ENCODE results near the gene SLC7A5.
"Not testable (repeated sequence)": the region's sequence is repeated elsewhere in the genome, so short reads cannot be mapped to it uniquely, and the experiment has no call there.

Gene SLC7A5

DNA sequence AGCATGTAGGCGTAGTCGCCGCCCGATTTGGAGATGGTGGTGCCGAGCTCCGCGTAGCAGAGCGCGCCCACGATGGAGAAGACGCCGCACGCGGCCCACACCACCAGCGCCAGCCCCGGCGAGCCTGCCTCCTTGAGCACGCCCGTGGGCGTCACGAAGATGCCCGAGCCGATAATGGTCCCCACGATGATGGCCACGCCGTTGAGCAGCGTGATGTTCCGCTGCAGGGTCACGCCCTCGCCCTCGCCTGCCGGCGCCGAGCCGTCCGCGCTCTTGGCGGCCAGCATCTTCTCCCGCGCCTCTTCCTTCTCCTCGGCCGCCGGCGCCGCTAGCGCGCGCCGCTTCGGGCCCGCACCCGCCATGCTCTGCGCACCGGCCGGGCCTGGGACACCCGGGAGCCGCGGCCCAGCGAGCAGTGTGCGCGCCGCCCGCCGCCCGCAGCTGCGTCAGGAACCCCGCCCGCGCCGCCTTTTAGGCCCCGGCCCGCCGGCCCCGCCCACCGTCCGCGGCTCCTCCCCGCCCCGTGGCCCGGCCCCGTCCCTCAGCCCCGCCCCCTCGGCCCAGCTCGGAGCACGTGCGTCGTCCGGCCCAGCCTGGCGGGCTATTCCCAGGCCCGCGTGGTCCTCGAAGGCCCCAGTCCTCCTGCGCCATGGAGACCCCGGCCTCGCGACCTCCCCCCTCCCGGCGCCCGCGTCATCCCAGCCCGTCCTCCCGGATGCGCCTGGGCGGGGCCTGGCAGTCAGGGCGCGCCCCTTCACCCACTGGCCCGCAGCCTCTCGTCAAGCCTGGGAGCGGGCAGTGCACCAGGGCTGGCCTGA is at the start of gene SLC7A5:
SLC7A5 (minus strand) TSS at position 447 of the 818 bp plus-strand sequence; CDS start at position 362, 85 bp downstream.
- DNase-seq: peak in 52 of 56 donors; percentile 14 to 87 (median 60)

DNA sequence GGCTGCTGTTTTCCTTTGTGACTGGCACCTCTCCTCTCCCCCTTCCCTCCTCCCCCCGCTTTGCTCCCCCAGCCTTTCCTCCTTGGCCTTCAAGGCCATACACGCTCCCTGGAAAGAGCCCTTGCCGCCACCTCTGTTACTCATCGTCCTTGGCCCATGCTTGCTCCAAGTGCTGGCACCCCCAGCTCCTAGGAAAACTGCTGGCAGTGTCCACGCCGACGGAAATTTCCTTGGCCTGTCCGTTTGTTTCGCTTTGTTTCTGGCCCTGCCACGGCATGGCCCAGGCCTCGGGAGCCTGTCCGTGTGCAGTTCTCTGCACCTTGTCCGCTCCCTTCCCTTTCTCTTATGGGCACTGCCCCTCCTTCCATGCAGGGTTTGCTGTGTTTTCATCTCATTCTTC is 49.0 kb upstream of the SLC7A5 start:
- DNase-seq: peak in 22 of 56 donors; percentile 8 to 57 (median 31)

DNA sequence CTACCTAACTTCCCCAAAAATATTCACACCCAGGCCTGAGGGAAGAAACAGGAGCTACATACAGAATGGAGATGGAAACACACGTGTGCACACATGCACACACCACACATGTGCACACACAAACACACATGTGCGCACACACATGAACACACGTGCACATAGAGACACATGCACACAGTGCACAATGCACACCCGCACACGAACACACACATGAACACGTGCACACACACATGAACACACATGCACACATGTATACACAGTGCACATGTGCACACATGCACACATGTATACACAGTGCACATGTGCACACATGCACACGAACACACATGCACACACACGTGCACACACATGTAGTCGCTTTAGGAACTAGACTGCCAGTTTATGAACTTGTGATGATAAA is 48.2 kb upstream of the SLC7A5 start:
- DNase-seq: no peak

DNA sequence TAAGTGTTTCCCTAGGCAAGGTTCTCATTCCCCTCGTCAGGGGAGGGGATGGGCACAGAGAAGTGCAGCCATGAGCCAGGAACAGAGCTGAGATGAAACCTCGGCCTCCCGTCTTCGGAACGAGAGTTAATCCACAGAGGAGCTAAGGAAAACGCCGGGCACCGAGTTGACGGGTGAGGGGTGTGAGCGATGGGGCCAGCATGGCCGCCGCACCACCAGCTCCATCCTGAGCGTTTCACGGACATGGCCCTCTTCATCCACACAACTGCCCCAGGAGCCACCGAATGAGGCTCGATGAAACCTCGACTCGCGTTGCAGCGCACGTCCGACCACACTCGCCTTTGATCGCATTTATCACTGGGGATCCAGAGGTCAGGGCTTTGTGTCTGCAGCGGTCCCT is 45.5 kb upstream of the SLC7A5 start:
- DNase-seq: no peak

DNA sequence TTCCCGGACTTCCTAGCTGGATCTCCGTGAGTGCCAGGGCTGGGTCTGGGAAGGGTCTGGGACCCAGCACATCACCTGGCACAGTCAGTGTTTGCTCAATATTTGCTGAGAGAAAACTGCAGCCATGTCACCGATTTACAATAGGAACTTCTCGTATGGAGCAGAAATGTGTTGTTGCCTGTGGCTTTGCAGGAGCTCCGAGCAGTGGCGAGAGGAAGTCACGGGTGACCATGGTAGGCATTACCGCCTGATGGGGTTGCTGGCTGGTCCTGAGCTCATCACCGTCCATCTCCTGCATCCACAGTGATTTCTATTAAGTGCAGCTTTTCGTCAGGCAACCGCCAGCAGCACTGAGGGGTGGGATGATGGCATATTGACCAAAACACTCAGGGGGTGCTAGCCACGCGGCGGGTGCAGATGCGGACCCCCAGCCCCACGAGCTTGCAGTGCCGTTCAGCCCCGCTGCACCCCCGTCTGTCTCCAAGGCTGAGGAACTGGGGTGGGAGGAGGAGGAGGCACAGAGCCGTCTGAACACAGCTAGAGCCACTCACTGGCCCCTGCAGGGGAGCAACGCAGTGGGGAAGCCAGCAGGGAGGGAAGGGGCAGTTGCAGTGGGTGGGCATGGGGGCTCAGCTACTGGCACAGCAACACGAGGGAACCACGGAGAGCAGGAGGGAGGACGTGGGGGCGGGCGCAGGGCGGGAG is 44.9 kb upstream of the SLC7A5 start:
- DNase-seq: not testable (repeated sequence)

DNA sequence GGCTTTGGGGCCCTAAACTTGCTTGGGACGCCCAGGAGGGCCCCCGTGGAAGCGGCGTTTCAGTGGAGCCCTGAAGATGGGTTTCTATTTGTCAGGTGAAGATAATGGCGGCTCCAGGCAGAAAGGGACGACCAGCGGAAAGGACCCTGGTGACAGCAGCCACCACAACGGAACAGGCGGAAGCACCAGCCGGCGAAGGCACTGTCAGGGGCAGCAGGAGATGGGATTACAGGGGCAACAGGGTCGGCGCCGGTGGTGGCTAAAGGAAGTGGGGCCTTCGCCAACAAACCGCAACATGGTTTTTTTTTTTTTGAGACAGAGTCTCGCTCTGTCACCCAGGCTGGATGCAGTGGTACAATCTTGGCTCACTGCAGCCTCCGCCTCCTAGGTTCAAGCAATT is 43.4 kb upstream of the SLC7A5 start:
- not testable (repeated sequence) for DNase-seq

DNA sequence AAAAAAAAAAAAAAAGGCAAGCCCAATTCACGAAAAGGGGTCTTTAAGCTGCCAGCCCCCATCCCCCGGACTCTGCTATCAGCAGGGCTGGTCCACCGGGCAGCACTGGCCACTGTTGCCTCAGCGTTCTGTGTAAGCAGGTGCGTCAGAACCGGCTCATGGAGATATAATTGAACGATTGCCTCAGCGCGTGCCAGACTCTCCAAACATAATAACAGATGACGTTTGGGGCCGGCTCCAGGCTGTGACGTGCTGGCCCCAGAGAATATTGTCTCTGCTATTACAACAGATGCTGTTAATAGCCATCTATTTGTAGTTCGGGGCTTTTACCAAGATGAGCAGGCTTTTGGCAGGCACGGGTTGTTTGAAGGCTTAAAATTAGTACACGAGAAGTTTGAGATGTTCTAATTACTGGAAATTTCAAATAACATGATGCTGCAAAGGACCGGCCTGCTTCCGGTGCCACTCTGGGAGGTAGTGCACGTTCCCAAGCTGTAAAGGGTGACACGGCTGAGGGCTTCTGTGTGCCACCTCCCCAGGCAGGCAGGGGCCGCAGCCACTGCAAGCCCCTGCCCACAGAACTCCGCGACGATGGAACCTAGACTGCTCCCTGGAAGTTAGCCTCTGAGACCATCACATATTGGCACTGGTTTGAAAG is 41.9 kb upstream of the SLC7A5 start:
- DNase-seq: not testable (repeated sequence)

DNA sequence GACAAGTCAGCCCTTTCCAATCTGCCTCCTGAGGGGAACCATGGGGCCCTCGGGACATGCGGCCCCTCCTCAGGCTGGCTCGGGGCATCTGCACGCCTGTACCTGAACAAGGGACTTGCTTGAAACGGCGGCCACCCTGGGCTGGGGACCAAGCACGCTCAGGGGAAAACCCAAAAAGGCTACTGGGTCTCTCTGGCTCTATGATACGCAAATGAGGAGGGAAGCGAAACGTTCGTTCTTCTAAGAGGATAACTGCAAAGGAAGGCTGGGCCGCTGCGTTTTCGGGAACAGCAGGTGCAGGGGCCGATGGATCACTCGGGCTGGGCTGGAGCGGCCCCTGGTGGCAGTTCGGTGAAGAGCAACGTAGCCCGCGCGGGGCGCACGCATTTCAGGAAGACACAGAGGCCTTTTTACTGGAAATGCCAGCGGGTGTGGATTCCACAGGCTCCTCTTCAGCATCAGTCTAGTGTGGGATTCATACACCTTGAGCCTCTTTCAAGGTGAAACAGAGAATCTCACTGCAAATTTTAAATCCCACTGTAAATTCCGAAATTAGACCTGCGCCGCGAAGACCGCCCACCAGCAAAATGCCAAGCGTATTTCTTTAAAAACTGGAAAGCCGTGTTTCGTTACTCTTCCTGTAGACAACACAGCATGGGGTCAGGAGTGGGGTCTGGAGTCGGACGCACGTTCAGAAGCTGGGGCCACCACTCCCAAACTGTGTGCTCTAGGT is 40.1 kb upstream of the SLC7A5 start:
- peak in 44 of 56 donors; percentile 4 to 78 (median 40) for DNase-seq

DNA sequence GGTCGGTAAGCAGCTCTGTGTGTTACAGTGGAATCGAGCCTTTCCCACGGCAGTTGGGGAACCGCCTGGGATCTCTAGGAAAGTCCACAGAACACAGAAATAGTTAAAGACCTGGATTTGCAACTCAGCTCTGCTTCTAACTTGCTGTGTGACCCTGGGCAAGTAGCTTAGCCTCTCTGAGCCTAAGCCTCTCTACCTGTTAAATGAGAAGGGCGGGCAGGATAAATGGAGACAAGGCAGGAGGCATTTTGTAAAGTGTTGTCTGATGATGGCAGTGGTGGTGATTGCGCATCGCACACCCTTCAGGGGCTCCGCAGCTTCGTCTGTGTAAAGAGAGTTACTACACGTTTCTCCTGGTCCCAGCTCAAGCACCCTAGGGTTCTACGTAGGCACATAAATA is 38.8 kb upstream of the SLC7A5 start:
- DNase-seq: not testable (repeated sequence)

DNA sequence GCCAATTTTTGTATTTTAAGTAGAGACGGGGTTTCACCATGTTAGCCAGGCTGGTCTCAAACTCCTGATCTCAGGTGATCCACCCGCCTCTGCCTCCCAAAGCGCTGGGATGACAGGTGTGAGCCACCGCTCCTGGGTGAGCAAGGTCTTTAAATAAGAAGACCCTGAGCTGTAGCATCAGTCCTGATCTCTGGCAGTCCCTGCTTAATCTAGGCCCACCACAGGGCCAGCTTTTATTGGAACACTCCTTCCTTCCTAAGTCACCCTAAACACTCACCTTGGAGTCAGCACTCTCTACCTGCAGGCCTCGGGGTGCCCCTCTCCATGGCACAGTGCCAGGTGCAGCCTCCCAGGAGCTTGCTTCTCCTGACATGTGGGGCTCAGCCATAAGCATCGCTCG is 36.2 kb upstream of the SLC7A5 start:
- not testable (repeated sequence) for DNase-seq

DNA sequence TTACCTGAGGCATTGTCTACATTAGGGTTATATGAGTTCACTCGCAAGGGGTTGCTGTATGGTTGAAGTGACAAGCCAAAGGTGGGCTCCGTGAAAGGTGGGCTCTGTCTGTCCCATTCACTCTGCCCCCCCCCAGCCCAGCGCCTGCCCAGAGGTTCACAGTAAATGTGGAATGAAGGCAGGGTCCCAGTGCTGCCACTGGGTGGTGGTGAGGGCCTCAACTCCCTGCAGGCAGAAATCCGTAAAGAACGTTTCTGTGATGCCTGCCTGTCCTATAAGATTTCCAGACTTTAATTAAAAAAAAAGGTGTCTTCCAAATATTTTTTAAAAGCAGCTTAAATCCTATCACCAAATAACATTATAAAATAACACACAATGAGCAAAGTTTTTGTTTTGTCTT is 35.7 kb upstream of the SLC7A5 start:
- not testable (repeated sequence) for DNase-seq

DNA sequence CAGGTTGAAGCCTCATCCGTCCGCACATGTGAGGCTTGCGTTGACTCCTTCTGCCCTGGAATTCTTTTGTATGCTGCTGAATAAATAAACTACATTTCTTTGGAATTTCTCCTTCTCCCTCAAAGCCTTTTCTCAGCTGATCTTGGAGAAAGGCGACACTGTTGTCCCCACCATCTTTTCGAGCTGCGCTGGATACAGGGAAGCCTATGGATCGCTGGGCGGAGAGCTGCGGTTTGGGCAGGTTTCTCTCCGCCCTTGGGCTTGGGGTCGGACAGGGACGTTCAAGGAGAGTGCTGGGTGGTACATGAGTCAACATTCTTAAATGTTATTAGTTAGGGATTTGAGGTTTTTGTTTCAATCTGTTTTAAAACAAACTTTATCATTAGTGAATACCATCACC is 31.2 kb upstream of the SLC7A5 start:
- DNase-seq: not testable (repeated sequence)

DNA sequence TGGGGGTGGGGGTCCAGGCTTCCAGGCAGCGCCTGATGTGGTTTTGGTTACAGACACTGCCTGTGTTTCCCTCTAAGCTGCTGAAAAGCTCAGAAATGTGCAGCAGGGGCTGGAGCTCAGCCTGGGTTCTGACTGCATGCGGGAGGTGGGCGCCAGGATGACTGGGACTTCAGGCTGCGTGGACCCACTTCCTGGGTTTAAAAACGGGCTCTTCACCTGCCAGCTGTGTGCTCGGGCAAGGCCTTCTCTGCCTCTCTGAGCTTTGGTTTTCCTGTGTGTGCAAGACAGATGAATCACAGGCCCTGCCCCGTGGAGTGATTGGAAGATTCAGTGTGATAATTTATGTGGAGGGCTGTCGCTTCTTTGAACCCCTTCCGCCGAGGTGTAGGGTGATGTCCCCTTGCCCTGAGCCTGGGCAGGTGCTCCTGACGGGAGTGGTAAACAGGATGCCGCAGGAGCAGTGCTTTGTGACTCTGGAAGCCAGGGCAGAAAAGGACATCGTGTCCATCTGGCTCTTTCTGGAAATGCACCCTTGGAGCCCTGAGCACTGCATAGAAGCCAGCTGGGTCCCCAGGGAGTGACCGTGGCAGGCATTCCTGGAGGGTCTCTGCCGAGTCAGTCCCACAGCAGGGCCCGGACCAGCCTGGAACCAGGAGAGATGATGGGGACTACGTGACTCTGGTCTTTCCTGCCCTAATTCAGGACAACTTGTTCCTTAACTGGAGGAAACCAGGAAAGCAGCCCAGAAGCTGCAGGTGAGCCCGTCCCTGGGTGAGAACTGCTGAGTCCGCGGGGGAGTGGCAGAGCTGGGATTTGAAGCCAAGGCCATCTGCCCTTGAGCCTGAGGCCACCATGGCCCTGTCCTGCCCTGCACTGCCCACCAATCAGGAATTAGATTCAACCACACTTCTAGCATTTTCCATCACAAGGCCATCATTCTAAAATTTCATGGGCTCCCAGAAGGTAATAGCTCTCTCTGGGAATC is 28.5 kb upstream of the SLC7A5 start:
- DNase-seq: no peak

DNA sequence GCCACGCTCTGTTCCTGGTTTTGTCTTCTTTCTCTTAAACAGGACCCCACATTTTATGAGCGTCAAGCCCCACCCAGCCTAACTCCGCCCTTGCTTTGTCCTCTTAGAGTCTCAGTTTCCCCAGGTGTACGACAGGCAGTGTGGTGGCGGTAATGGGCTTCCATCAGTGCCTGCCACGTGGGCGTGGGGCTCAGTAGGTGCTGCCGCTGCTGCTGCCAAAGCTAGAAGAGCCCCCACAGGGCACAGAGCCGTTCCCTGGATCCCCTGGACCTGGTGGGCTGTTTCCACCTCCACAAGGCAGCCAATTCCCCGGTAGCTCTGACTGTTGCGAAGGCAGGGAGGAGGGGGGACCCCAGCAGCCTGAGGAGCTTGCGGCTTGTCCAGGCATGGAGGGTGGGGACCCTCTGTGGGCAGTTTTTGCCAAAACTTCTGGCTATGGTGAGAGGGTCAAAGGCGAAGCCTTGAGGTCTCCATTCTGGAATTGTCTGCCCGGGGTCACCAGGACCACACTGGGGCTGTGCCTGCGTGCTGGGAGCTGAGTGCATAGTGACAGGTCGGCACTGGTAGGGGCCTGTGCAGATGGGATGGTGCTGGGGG is 27.7 kb upstream of the SLC7A5 start:
- DNase-seq: not testable (repeated sequence)

DNA sequence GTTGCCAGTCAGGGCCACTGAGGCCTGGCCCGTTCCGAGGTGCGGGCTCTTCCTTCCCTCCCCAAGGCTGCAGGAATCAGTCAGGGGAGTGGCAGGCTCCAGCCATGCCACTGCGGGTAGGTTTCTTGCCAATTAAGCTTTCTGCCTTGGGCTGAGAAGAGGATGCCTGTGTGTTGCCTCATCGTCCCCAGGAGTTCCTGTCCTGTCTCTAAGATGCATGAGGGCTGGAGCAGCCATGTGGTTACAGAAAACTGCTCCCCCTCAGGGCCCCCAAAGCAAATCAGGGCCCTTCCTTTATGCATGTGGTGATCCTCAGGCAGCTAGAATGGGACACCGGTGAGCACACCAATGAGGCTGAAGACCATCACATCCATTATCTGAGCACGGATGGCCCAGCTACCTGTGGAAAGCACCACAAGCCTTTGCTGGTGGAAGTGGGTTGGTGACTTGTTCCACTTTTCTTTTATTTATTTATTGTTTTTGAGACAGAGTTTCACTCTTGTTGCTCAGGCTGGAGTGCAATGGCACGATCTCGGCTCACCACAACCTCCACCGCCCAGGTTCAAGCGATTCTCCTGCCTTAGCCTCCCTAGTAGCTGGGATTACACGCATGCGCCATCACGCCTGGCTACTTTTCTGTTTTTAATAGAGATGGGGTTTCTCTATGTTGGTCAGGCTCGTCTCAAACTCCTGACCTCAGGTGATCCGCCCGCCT is 27.0 kb upstream of the SLC7A5 start:
- peak in 3 of 56 donors; percentile 15 to 37 (median 33) for DNase-seq

DNA sequence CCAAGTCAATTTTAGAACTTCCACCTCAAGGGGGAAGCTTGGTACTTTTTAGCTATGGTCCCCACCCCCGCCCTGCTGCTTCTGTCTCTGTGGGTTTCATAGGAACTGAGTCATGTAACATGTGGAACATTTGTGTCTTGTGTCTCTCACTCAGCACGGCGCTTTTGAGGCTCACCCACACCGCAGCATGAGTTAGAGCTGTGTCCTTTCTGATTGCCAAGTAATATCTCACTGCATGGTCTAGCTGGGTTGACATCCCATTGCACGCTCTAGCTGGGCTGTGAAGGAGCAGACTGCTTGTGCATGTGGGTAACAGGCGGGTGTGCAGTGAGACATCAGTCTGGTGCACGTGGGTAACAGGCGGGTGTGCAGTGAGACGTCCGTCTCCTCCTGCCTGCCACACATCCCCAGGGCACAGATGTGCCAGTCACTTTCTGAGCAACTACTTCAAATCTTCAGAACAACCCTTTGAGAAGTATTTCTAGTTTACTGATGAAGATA is 26.4 kb upstream of the SLC7A5 start:
- DNase-seq: peak in 40 of 56 donors; percentile 3 to 76 (median 31)

DNA sequence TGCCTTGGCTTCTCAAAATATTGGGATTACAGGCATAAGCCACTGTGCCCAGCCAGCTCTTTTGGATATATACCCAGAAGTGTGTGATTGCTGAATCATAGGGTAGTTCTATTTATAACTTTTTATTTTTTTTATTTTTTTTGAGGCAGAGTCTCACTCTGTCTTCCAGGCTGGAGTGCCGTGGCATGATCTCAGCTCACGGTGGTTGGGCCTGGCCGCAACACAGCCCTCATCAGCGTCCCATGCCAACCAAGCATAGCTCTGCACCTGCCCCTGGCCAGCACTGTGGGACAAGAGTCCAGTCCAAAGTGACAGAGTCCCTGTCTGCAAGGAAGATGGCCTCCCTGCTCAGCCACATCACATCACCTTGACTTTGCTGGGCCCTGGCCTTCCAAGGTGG is 24.7 kb upstream of the SLC7A5 start:
- not testable (repeated sequence) for DNase-seq

DNA sequence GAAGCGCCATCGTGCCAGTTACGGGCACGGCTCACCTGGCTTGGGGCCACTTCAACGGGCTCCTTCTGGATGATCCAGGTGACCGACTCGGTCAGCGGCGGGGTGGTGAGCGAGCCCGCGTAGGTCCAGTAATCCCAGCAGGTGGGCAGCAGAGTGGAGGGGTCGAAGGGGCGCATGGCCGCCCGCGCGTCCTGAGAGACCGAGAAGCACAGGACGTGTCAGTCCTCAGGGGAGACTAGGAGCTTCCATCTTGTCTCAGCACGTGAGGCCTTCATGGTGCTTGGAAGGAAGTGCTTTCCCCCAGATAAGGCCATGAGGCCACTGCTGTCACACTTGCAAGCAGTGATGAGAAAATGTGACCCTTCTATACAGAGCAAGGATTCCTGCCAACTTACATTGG is 22.5 kb upstream of the SLC7A5 start:
- no peak for DNase-seq

DNA sequence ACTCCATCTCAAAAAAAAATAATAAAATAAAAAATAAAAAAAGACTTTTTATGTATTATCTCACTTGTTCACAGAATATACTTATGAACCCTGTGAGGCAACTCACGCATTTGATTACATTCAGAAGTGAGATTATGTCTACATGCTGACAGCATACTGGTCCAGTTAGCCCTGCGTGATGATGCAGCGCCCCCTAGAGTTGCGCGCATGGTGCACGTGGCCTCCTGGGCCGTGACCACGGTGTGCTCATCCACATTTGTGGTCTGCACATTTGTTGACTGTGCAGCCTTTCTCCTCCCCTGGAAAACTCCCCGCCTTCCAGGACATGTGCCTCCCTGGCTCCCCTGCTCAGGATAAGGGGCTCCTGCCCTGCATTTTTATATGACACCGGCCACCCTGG is 20.5 kb upstream of the SLC7A5 start:
- DNase-seq: not testable (repeated sequence)

Measured in nucleus accumbens (tissue), 56 donors.